HG02981 (cell line): ENCODE data around the gene SMYD3.
"Not testable (repeated sequence)": the region's sequence is repeated elsewhere in the genome, so short reads cannot be mapped to it uniquely, and the experiment has no call there.

Source experiments
- ATAC-seq: cut with Tn5 transposase; IDR thresholded peaks from one replicate; pipeline ENCODE4 v1.9.1; 2021; ENCODE audit warnings: mild to moderate bottlenecking, moderate library complexity; ENCODE audit not compliant: unreplicated experiment

SMYD3 gene

GRCh38 chr1:245827301-245827700 is 679.8 kb downstream of the SMYD3 start:
- ATAC-seq: no peak

DNA sequence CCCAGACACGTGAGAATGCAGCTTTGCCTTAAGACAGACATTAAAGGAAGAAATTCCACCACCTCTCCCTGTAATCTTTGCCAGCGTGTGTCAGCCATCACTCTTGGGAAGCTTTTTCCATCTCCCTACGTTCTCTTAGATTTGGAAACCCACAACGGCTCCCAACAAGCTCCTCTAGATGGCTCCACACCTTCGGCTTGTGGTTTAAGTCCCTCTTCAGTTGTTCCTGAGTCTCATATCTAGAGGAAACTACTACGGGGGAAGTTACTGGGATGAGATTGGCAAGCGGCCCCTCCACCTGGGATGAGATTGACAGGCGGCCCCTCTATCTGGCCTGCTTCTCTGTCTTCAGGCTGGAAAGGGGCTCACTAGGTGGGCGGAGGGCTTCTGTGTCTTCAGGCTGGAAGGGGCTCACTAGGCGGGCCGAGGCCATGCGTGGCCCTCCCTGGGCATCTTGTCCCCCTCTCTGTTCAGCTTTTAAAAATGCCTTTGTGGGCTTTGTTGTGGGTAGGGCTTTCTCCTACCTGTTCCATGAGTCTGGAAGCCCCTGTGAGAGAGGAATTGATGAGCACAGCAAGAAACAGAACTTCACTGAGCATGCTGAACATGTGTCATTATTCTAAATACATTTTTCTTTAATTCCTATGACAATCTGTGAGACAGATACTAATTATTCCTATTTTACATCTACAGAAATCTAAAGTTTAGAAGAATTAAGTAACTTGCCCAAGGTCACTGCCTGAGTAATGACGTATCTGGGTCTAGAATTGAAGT is 681.8 kb downstream of the SMYD3 start:
- ATAC-seq: no peak

GRCh38 chr1:245823408-245824147 is 683.5 kb downstream of the SMYD3 start:
- ATAC-seq: no peak

DNA sequence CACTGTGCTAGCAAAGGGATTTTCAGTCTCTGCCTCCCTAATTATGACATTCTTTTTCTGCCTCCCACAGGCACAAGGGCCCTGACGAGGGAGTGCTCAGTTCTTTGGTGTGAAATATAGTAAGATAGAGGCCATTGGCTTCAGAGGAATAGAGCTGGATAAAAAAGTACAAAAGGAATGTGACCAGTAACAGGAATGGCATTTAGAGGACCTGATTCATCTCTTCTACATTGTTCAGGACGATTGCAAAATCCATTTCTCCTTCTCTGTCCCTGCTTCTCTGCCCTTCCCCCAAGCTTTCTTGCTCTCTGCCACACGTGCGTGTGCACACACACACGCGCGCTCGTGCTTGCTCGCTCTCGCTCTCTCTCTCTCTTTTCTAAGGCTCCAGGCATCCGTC is 684.1 kb downstream of the SMYD3 start:
- no peak for ATAC-seq

- ATAC-seq: not testable (repeated sequence)
Measured at GRCh38 chr1:245818363-245818762, 688.7 kb downstream of the SMYD3 start.

GRCh38 chr1:245816496-245816895 is 690.6 kb downstream of the SMYD3 start:
- not testable (repeated sequence) for ATAC-seq

DNA sequence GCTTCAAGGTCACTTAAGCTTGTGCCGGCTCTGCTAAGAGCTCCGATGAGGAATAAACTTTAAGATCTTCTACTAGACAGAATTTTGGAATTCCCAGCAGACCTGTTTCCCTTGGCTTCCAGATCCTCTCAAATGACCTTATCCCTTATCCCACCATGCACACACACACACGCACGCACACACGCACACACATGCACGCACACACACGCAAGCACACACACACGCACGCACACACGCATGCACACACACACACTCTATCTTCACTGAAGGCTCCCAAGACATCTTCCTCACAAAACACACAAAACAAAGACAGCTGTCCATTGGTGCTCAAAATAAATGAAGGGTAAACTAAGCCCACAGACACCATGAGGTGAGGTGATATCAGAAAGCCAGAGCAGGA is 692.4 kb downstream of the SMYD3 start:
- ATAC-seq: no peak

DNA sequence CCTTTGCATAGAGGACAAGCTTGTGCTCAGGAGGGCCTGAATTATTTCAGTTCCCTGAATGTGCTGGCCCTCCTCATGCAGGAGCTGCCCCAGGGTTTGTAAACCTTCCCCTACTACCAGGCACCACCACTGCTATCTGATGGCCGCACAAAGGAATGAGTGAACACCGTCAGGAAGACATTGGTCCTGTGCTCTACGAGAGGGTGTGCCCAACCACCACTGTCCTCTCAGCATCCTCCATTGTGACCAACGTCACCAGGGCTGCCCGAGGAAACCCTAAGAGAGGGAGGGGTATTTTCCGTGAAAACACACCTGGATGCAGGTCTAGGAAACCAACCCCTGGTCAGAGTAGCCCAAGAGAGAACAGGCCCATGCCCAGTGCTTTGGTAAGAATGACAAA is 694.8 kb downstream of the SMYD3 start:
- ATAC-seq: no peak

GRCh38 chr1:245810789-245811337 is 696.2 kb downstream of the SMYD3 start:
- ATAC-seq: no peak

- no peak for ATAC-seq
Measured at GRCh38 chr1:245810181-245810769, 696.8 kb downstream of the SMYD3 start.

DNA sequence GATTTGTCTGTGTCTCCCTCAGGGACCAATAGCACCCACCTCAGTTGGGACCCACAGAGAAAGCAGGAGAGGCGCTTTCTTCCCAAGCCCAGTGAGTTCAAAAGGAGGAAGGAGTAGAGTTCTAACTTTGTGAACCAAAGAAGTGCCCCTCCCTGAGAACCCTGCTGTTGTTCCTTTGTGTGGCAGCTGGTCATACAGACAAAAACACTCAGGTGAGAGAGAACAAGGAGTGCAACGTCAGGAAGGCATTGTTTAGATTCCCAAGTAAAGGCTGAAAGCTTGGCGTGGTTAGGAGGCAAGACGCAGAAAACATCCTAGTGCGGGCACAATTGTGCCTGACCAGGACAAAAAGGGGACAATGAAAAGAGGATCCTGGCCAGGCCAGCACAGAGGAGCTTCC is 697.7 kb downstream of the SMYD3 start:
- ATAC-seq: no peak

DNA sequence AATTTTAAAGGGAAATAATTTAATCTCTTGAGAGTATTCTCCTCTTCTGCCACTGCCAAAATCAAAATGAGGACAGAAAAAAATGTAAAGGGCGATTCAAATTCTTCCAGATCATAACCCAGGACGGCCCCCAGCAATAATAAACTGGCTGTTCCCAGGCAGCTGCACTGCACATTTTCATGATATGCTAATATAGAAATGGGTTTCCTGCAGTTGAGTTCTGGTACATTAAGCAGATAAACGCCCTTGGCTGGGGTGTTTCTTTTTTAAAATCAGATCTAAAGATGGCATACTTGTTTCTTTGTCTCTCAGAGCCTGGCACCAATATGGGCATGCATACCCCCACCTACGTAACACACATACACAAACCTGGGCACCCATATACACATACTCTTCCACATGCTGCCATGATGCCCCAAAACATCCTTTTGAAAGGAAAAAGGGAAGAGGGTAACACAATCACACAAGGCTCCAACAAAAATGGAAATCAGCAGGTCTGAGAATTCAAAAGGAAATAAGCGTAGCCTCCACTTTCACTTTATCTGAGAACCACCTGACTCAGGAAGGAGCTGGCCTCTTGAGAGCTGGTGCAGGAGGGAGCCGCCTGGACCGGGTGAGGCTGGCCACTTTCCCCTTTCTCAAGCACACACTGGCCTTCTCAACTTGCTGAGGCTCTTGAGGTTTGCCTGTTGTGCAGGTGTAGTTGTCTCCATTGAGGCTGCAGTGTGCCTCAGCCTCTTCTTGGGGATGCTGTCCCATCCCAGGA is 698.9 kb downstream of the SMYD3 start:
- no peak for ATAC-seq

DNA sequence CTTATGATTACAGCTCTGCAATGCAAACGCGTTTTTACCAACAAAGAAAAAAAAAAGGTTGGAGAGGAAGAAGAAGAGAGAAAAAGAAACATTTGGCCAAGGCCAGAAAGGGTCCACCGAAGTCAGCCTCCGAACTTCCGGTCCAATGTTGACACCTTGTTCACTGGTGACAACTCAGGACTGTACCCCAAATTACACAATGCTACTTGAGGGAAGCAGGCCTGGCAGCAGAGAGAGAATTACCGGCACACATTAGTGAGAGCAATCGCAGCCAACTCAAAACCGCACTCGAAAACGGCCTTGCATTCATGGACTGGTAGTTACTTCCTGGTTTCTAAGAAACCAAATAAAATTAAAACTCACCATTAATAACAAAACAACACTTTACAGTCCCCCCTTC is 699.8 kb downstream of the SMYD3 start:
- ATAC-seq: peak; percentile 70

DNA sequence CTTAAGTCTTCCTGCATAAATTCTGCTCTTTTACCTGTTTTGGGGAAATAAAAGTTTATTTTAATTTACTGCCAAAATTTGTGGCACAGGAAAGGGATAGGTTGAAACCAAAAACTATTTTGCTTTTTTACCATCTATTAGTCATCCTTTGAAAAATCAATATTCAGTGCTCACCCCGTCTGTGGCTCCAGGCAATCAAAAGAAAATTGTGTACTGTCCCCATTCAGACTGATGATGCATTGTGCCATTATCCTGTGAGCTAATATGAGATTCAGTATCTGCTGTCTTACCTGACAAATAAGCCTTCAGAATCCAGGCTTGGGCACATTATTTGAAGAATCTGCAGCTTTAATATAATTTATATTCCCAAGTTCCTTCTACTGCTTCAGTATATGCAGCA is 701.5 kb downstream of the SMYD3 start:
- no peak for ATAC-seq

DNA sequence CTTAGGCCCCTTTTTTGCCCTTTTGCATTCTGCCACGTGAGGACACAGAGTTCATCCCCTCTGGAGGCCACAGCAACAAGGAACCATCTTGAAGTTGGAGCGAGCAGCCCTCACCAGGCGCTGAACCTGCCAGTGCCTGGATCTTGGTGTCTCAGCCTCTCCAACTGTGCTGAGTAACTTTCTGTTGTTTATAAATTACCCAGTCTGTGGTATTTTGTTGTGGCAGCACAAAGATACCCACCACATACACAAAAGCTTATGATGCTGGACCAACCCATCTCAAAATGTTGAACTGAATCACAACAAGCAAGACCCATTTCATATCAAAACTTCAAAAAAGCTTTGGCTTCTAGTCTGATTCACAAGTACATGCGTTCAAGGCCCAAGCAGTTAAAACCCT is 702.4 kb downstream of the SMYD3 start:
- ATAC-seq: no peak

- no peak for ATAC-seq
Measured at GRCh38 chr1:245803666-245804037, 703.4 kb downstream of the SMYD3 start.

GRCh38 chr1:245802941-245803665 is 704.0 kb downstream of the SMYD3 start:
- no peak for ATAC-seq

- no peak for ATAC-seq
Measured at GRCh38 chr1:245800901-245801605, 706.0 kb downstream of the SMYD3 start.

DNA sequence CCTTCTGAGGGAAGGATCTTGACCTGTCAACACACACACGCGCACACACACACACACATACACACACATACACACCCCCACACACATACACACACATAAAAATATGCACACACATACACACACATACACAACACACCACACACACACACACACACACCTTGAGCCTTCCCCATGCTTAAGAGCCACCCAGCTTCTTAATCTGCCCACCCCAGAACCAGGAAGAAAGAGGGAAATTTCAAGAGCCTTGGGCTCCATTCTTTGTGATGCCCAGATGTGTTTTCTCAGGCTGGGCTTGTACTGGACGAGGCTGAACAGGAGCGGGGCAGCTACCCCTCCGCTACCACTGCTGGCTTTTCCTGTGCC is 708.7 kb downstream of the SMYD3 start:
- ATAC-seq: no peak
